Activated CD4-positive, alpha-beta T cell treated with anti-CD3 and anti-CD28 coated beads for 24 hours (primary cell): Measurements from ENCODE around the gene PDZK1IP1.
"Not testable (repeated sequence)": the region's sequence is repeated elsewhere in the genome, so short reads cannot be mapped to it uniquely, and the experiment has no call there.

Experiments used
- DNase-seq, 2 donors: peaks; one replicate each; pipeline ENCODE4 v3.0.0-alpha.2; 2020; ENCODE audit warnings: low read depth in 2 of 2

The PDZK1IP1 gene

GRCh38 chr1:47223921-47224675 is 34.3 kb upstream of the PDZK1IP1 start:
- no peak for DNase-seq

GRCh38 chr1:47223174-47223920 is 33.5 kb upstream of the PDZK1IP1 start:
- no peak for DNase-seq

- DNase-seq, result no peak
These were observed 32.6 kb upstream of the PDZK1IP1 start for GRCh38 chr1:47222476-47222875.

GRCh38 chr1:47219590-47220220 is 29.9 kb upstream of the PDZK1IP1 start:
- DNase-seq, result no peak

GRCh38 chr1:47219001-47219400 is 29.2 kb upstream of the PDZK1IP1 start:
- no peak for DNase-seq

- no peak for DNase-seq
These were observed 26.6 kb upstream of the PDZK1IP1 start for GRCh38 chr1:47216278-47217059.

GRCh38 chr1:47215713-47216112 is 25.9 kb upstream of the PDZK1IP1 start:
- no peak for DNase-seq

GRCh38 chr1:47214549-47214948 is 24.7 kb upstream of the PDZK1IP1 start:
- no peak for DNase-seq

GRCh38 chr1:47213230-47213963 is 23.6 kb upstream of the PDZK1IP1 start:
- DNase-seq, result no peak

GRCh38 chr1:47212636-47213229 is 22.9 kb upstream of the PDZK1IP1 start:
- DNase-seq, result no peak

- DNase-seq, result no peak
These were observed 22.0 kb upstream of the PDZK1IP1 start for GRCh38 chr1:47211796-47212269.

GRCh38 chr1:47210666-47211065 is 20.8 kb upstream of the PDZK1IP1 start:
- no peak for DNase-seq

GRCh38 chr1:47209725-47210325 is 20.0 kb upstream of the PDZK1IP1 start:
- DNase-seq, result no peak

- DNase-seq, result no peak
These were observed 19.3 kb upstream of the PDZK1IP1 start for GRCh38 chr1:47209091-47209490.

- no peak for DNase-seq
These were observed 18.6 kb upstream of the PDZK1IP1 start for GRCh38 chr1:47208374-47208850.

GRCh38 chr1:47207803-47208373 is 18.1 kb upstream of the PDZK1IP1 start:
- no peak for DNase-seq

- DNase-seq, result no peak
These were observed 16.1 kb upstream of the PDZK1IP1 start for GRCh38 chr1:47205918-47206317.

GRCh38 chr1:47203504-47203903 is 13.7 kb upstream of the PDZK1IP1 start:
- not testable (repeated sequence) for DNase-seq

- no peak for DNase-seq
These were observed 11.3 kb upstream of the PDZK1IP1 start for GRCh38 chr1:47201179-47201578.

- DNase-seq, result no peak
These were observed 8.4 kb upstream of the PDZK1IP1 start for GRCh38 chr1:47198214-47198613.
